Fibroblast of skin of back (primary cell): ENCODE data around the gene EMD. TPM values are rescaled to one million over a fixed set of nuclear protein-coding genes. Genes with fewer than 3 reads are reported as not detected.
A peak's percentile ranks its signal among the peaks of the same experiment; 100 is the strongest.
"Not testable (repeated sequence)": the region's sequence is repeated elsewhere in the genome, so short reads cannot be mapped to it uniquely, and the experiment has no call there.

Source experiments
- DNase-seq: peaks from one replicate; pipeline ENCODE4 v3.0.0-alpha.2; 2013
- polyA plus RNA-seq, 2 experiments: library from polyadenylated mRNA; unstranded; fragments of 120-200 nt; gene quantifications; one replicate each; pipeline ENCODE4 v1.2.1, GENCODE V29; 2013; ENCODE audit not compliant: insufficient read length in 2 of 2

The EMD gene
- polyA plus RNA-seq (2013, experiment 1 of 2; ENCODE audit: insufficient read length) = 143 TPM
- 131 TPM for polyA plus RNA-seq (2013, experiment 2 of 2; ENCODE audit: insufficient read length)

- DNase-seq = peak; percentile 97
Measured at GRCh38 chrX:154378799-154379568, at the start of gene EMD. Gene EMD (plus strand): TSS chrX:154379295. CDS start chrX:154379485, 190 bp downstream.

GRCh38 chrX:154332561-154332960 lies 46.5 kb upstream of the EMD start:
- no peak for DNase-seq

GRCh38 chrX:154333116-154333515 lies 46.0 kb upstream of the EMD start:
- no peak for DNase-seq

- DNase-seq = no peak
Measured at GRCh38 chrX:154333837-154334271, 45.2 kb upstream of the EMD start.

- DNase-seq = no peak
Measured at GRCh38 chrX:154334496-154334895, 44.6 kb upstream of the EMD start.

- not testable (repeated sequence) for DNase-seq
Measured at GRCh38 chrX:154341399-154342298, 37.4 kb upstream of the EMD start.

- not testable (repeated sequence) for DNase-seq
Measured at GRCh38 chrX:154343063-154343462, 36.0 kb upstream of the EMD start.

GRCh38 chrX:154343620-154344019 lies 35.5 kb upstream of the EMD start:
- not testable (repeated sequence) for DNase-seq

- peak; percentile 38 for DNase-seq
Measured at GRCh38 chrX:154348114-154348531, 31.0 kb upstream of the EMD start.

- peak; percentile 13 for DNase-seq
Measured at GRCh38 chrX:154348646-154349358, 30.3 kb upstream of the EMD start.

- peak; percentile 8 for DNase-seq
Measured at GRCh38 chrX:154349359-154349935, 29.6 kb upstream of the EMD start.

- DNase-seq = peak; percentile 5
Measured at GRCh38 chrX:154349979-154350378, 29.1 kb upstream of the EMD start.

- peak; percentile 7 for DNase-seq
Measured at GRCh38 chrX:154350429-154351182, 28.5 kb upstream of the EMD start.

- peak; percentile 1 for DNase-seq
Measured at GRCh38 chrX:154351183-154352011, 27.7 kb upstream of the EMD start.

GRCh38 chrX:154352012-154352401 lies 27.1 kb upstream of the EMD start:
- DNase-seq = no peak

- DNase-seq = peak; percentile 0
Measured at GRCh38 chrX:154352466-154352865, 26.6 kb upstream of the EMD start.

GRCh38 chrX:154353172-154353843 lies 25.8 kb upstream of the EMD start:
- peak; percentile 0 for DNase-seq

- DNase-seq = no peak
Measured at GRCh38 chrX:154354013-154354412, 25.1 kb upstream of the EMD start.

- DNase-seq = no peak
Measured at GRCh38 chrX:154354516-154354915, 24.6 kb upstream of the EMD start.
